H9 (cell line): ENCODE measurements around the gene TUBB6. TPM values are rescaled to one million over a fixed set of nuclear protein-coding genes. Genes with fewer than 3 reads are reported as not detected.

ENCODE experiments used
- DNase-seq: peaks from one replicate; pipeline ENCODE4 v3.0.0-alpha.2; 2017
- H2AFZ ChIP-seq: one replicate; pipeline ENCODE4 v1.6.1; 2013; ENCODE audit warnings: mild to moderate bottlenecking, low read length, control low read depth, moderate library complexity
- H2AK5ac ChIP-seq: 2 replicates; pipeline ENCODE4 v1.6.1; 2013; ENCODE audit warnings: low read length, control low read depth, mixed read lengths; ENCODE audit not compliant: insufficient read length
- H2BK120ac ChIP-seq: one replicate; pipeline ENCODE4 v1.6.1; 2013; ENCODE audit warnings: low read depth, mild to moderate bottlenecking, low read length, control low read depth, inconsistent platforms; ENCODE audit not compliant: poor library complexity, severe bottlenecking
- H2BK12ac ChIP-seq: 2 replicates; pipeline ENCODE4 v1.6.1; 2013; ENCODE audit warnings: low read length, control low read depth, mixed read lengths, low read depth; ENCODE audit not compliant: insufficient read length
- H2BK15ac ChIP-seq: 2 replicates; pipeline ENCODE4 v1.6.1; 2013; ENCODE audit warnings: low read depth, low read length, control low read depth
- H2BK20ac ChIP-seq: one replicate; pipeline ENCODE4 v1.6.1; 2013; ENCODE audit warnings: low read depth, mild to moderate bottlenecking, low read length, control low read depth, inconsistent platforms; ENCODE audit not compliant: poor library complexity, severe bottlenecking
- H2BK5ac ChIP-seq: 2 replicates; pipeline ENCODE4 v1.6.1; 2013; ENCODE audit warnings: low read length, control low read depth, mixed read lengths; ENCODE audit not compliant: insufficient read length
- H3K14ac ChIP-seq: 2 replicates; pipeline ENCODE4 v1.6.1; 2013; ENCODE audit warnings: low read length, control low read depth; ENCODE audit not compliant: insufficient read depth
- H3K18ac ChIP-seq: 2 replicates; pipeline ENCODE4 v1.6.1; 2013; ENCODE audit warnings: low read depth, mild to moderate bottlenecking, mixed read lengths, low read length, control low read depth; ENCODE audit not compliant: insufficient read length
- H3K23ac ChIP-seq: 2 replicates; pipeline ENCODE4 v1.6.1; 2013; ENCODE audit warnings: low read length, control low read depth, mixed read lengths, low read depth; ENCODE audit not compliant: insufficient read length
- H3K23me2 ChIP-seq: 2 replicates; pipeline ENCODE4 v1.6.1; 2013; ENCODE audit warnings: low read depth, mild to moderate bottlenecking, mixed read lengths, low read length, control low read depth; ENCODE audit not compliant: insufficient read length, poor library complexity, severe bottlenecking
- H3K27ac ChIP-seq: 2 replicates; pipeline ENCODE4 v1.5.1; 2013; ENCODE audit warnings: low read length, control low read depth, mixed read lengths, low read depth; ENCODE audit not compliant: insufficient read length
- H3K27me3 ChIP-seq: 2 replicates; pipeline ENCODE4 v1.6.1; 2013; ENCODE audit warnings: low read length, control low read depth, inconsistent platforms; ENCODE audit not compliant: insufficient read depth
- H3K4ac ChIP-seq: 2 replicates; pipeline ENCODE4 v1.6.1; 2013; ENCODE audit warnings: low read depth, mild to moderate bottlenecking, control low read depth, inconsistent platforms, low read length, moderate library complexity
- H3K4me1 ChIP-seq: 2 replicates; pipeline ENCODE4 v1.6.1; 2013; ENCODE audit warnings: low read length, control low read depth, inconsistent platforms; ENCODE audit not compliant: insufficient read depth
- H3K4me2 ChIP-seq: 2 replicates; pipeline ENCODE4 v1.6.1; 2013; ENCODE audit warnings: low read length, control low read depth, mixed read lengths; ENCODE audit not compliant: insufficient read length, insufficient read depth
- H3K56ac ChIP-seq: 2 replicates; pipeline ENCODE4 v1.6.1; 2013; ENCODE audit warnings: low read depth, mild to moderate bottlenecking, mixed read lengths, low read length, control low read depth; ENCODE audit not compliant: insufficient read length
- H3K79me1 ChIP-seq: 2 replicates; pipeline ENCODE4 v1.6.1; 2013; ENCODE audit warnings: low read depth, mild to moderate bottlenecking, moderate library complexity, low read length, control low read depth, inconsistent platforms; ENCODE audit not compliant: insufficient read depth, poor library complexity, severe bottlenecking
- H3K79me2 ChIP-seq: 2 replicates; pipeline ENCODE4 v1.6.1; 2013; ENCODE audit warnings: low read length, control low read depth, inconsistent platforms; ENCODE audit not compliant: insufficient read depth
- H3K9ac ChIP-seq: 2 replicates; pipeline ENCODE4 v1.6.1; 2013; ENCODE audit warnings: low read length, control low read depth, mixed read lengths; ENCODE audit not compliant: insufficient read length; ENCODE audit errors: extremely low read depth
- H3K9me3 ChIP-seq: one replicate; pipeline ENCODE4 v1.6.1; 2013; ENCODE audit warnings: low read depth, low read length, inconsistent platforms; ENCODE audit not compliant: control insufficient read depth
- H3T11ph ChIP-seq: one replicate; pipeline ENCODE4 v1.6.1; 2013; ENCODE audit warnings: mild to moderate bottlenecking, low read length, control low read depth, inconsistent platforms
- H4K20me1 ChIP-seq: one replicate; pipeline ENCODE4 v1.6.1; 2013; ENCODE audit not compliant: control insufficient read depth, insufficient read length, insufficient read depth
- H4K5ac ChIP-seq: 2 replicates; pipeline ENCODE4 v1.6.1; 2013; ENCODE audit warnings: low read depth, mild to moderate bottlenecking, mixed read lengths, low read length, control low read depth; ENCODE audit not compliant: insufficient read length
- H4K8ac ChIP-seq: replicated peaks from 2 replicates; pipeline ENCODE4 v1.6.1; 2013; ENCODE audit warnings: low read length, control low read depth, mixed read lengths, low read depth; ENCODE audit not compliant: insufficient read length
- H4K91ac ChIP-seq: 2 replicates; pipeline ENCODE4 v1.6.1; 2013; ENCODE audit warnings: low read depth, mild to moderate bottlenecking, moderate library complexity, mixed read lengths, low read length, control low read depth; ENCODE audit not compliant: insufficient read length
- H3K27ac Mint-ChIP-seq, 3 experiments: 2 replicates in 2 of 3; 3 replicates in 1 of 3; pipeline ENCODE4 v1.8.0; 2020 to 2021; ENCODE audit warnings: mixed read lengths in 3 of 3, mild to moderate bottlenecking in 1 of 3, moderate library complexity in 1 of 3
- H3K27me3 Mint-ChIP-seq: 2 replicates; pipeline ENCODE4 v1.8.0; 2021; ENCODE audit warnings: low read depth, mild to moderate bottlenecking, moderate library complexity, mixed read lengths
- H3K36me3 Mint-ChIP-seq, 3 experiments: 2 replicates in 2 of 3; 3 replicates in 1 of 3; pipeline ENCODE4 v1.8.0; 2020 to 2021; ENCODE audit warnings: low read depth in 3 of 3, mixed read lengths in 3 of 3; ENCODE audit not compliant: insufficient read depth in 1 of 3
- H3K4me1 Mint-ChIP-seq, 2 experiments: 2 replicates each; pipeline ENCODE4 v1.8.0; 2020; ENCODE audit warnings: mixed read lengths in 2 of 2
- H3K4me3 Mint-ChIP-seq, 2 experiments: 2 replicates in 1 of 2; 3 replicates in 1 of 2; pipeline ENCODE4 v1.8.0; 2020 to 2021; ENCODE audit warnings: mild to moderate bottlenecking in 2 of 2, mixed read lengths in 2 of 2, moderate library complexity in 1 of 2
- H3K9me3 Mint-ChIP-seq, 2 experiments: 2 replicates in 1 of 2; 3 replicates in 1 of 2; pipeline ENCODE4 v1.8.0; 2020; ENCODE audit warnings: mild to moderate bottlenecking in 2 of 2, mixed read lengths in 2 of 2, moderate library complexity in 1 of 2
- CTCF ChIP-seq: fragments of 200-600 bp; sonication (generic); conservative IDR thresholded peaks from 3 replicates; pipeline ENCODE4 v1.8.0; 2021; ENCODE audit warnings: antibody characterized with exemption, mild to moderate bottlenecking
- WGBS: extraction: QIAGEN DNeasy Blood & Tissue Kit; methylation state at CpG from one replicate; pipeline ENCODE4 v1.1.7; 2013; ENCODE audit warnings: missing lambda C conversion rate, low lambda C conversion rate, mixed read lengths; ENCODE audit not compliant: insufficient read length; ENCODE audit errors: extremely low coverage; 5-methylcytosine and 5-hydroxymethylcytosine counted together
- total RNA-seq: library from RNA; stranded (reverse); gene quantifications from 2 replicates; pipeline ENCODE4 v1.2.1, GENCODE V29; 2021

The TUBB6 gene
- total RNA-seq, 1 experiment from 2014 or later, result 134 TPM

GRCh38 chr18:12334863-12335262, 26.8 kb downstream of the TUBB6 start:
- Histone ChIP-seq H2AK5ac (no peak overlapping the region), H3K79me2 (no peaks in the 10 kb centered on the region), H4K8ac (no peak overlapping the region), H3K79me1 (no peaks in the 10 kb centered on the region), H4K5ac (no peak overlapping the region), H3K4me2 (peak overlapping the region; percentile 17), H3T11ph (no peak overlapping the region), H3K27ac (peak overlapping the region; percentile 0), H2BK5ac (no peak overlapping the region), H2BK12ac (no peak overlapping the region), H4K20me1 (no peaks in the 10 kb centered on the region), H3K4me1 (peaks cover 33% of the 10 kb centered on the region; the same call in 1 of the 2 replicates), H3K4ac (no peak overlapping the region), H3K56ac (no peak overlapping the region), H2BK120ac (no peak overlapping the region), H3K9ac (no peak overlapping the region), H2AFZ (no peak overlapping the region), H4K91ac (no peak overlapping the region), H2BK15ac (no peak overlapping the region), H3K18ac (peak overlapping the region; percentile 6), H3K23ac (no peak overlapping the region), H3K27me3 (no peaks in the 10 kb centered on the region), H3K14ac (no peak overlapping the region), H2BK20ac (no peak overlapping the region), H3K23me2 (no peaks in the 10 kb centered on the region), H3K9me3 (no peaks in the 10 kb centered on the region)
- no peak for DNase-seq
- no CpG with 5 or more reads among the region's 2 CpGs for WGBS
- H3K27ac Mint-ChIP-seq, result peak overlapping the region; percentile 93 to 99 (median 94)
- peaks cover 12 to 19% (median 14%) of the 10 kb centered on the region in 3 experiments for H3K36me3 Mint-ChIP-seq
- no peak for TF ChIP-seq CTCF
- no peaks in the 10 kb centered on the region for H3K27me3 Mint-ChIP-seq
- peaks cover 0 to 5% of the 10 kb centered on the region in 2 experiments; a peak in 2 of 5 replicates for H3K9me3 Mint-ChIP-seq
- peak overlapping the region; percentile 34 to 71 for H3K4me3 Mint-ChIP-seq
- H3K4me1 Mint-ChIP-seq, result peaks cover 50 to 57% of the 10 kb centered on the region in 2 experiments
